GM19455 (cell line): Measurements from ENCODE around the gene NIT1.
A peak's percentile ranks its signal among the peaks of the same experiment; 100 is the strongest.
"Not testable (repeated sequence)": the region's sequence is repeated elsewhere in the genome, so short reads cannot be mapped to it uniquely, and the experiment has no call there.

Experiments
- ATAC-seq: cut with Tn5 transposase; IDR thresholded peaks from one replicate; pipeline ENCODE4 v1.9.1; 2021; ENCODE audit not compliant: unreplicated experiment

Gene NIT1

DNA sequence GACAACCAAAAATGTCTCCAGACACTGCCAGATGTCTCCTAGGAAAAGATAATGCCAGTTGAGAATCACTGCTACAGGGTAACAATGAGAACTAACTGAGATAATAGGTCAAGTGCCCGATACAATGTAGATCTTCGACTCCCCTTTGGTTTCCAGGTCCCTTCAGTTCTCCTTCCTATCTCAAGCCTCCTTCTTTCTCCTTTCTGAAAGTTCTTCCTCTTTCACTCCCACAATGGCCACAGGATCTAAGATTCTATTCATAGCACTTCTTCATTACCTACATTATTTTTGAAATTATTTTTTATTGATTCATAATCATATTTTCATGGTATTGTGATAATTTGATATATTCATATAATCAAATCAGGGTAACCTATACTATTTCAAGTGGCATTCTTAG lies 6.4 kb upstream of the NIT1 start:
- no peak for ATAC-seq

DNA sequence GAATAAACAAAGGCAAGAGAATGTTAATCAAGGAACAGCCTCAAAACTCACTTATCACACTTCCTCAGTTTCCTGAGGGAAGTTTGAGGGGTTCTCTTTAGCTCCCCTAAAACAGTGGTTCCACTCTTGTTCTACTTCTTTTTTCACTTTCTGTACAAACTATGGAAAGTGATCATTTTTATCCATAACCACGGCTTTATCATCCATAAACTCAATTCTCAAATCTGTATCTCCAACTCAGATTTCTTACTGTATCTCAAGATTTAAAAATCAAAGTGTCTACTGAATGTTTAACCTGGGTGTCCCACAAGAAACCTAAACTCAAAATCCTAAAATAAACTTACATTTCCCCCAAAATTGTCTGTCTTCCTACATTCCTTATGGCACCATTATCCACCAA lies 4.0 kb upstream of the NIT1 start:
- ATAC-seq = no peak

DNA sequence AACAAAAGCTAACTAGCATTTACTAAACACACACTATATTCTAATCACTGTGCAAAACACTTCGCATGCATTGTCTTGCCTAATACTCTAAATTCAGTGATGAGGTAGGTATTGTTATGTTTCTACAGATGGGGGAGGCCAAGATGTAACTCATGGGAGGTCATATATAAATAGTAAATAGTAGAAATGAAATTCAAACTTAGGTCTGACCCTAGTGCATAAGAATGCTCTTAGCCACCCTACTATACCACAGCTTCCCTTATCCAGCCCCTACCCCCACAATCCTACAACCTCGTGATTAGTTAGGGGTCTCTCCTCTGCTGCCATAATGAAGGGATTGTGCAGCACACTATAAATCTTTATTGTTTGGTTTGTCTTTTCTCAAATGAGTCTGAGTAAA lies 3.3 kb upstream of the NIT1 start:
- ATAC-seq = no peak

DNA sequence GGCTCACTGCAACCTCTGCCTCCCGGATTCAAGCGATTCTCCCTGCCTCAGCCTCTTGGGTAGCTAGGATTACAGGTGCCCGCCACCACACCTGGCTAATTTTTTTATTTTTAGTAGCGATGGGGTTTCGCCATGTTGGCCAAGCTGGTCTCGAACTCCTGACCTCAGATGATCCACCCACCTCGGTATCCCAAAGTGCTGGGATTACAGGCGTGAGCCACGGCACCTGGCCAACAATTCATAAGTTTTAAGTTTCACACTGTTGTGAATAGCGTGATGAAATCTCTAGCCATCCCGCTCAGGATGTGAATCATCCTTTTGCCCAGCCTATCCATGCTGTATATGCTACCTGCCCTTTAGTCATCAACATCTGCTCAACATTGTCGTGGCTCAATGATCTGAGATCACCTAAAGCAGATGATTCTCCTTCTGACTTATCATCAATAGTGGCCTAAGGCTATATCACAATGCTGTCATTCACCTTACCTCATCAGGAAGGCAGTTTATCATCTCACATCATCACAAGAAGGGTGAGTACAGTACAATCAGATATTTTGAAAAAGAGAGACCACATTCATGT lies 2.7 kb upstream of the NIT1 start:
- ATAC-seq = no peak

DNA sequence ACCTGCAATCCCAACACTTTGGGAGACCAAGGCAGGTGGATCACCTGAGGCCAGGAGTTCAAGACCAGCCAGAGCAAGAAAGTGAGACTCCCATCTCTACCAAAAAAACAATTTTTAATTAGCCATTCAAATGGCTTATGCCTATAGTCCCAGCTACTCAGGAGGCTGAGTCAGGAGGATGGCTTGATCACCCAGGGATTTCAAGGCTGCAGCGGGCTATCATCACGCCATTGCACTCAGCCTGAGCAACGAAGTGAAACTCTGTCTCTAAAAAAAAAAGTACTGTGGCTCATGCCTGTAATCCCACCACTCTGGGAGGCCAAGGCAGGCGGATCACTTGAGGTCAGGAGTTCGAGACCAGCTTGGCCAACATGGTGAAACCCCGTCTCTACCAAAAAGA lies 1.9 kb upstream of the NIT1 start:
- ATAC-seq = not testable (repeated sequence)

DNA sequence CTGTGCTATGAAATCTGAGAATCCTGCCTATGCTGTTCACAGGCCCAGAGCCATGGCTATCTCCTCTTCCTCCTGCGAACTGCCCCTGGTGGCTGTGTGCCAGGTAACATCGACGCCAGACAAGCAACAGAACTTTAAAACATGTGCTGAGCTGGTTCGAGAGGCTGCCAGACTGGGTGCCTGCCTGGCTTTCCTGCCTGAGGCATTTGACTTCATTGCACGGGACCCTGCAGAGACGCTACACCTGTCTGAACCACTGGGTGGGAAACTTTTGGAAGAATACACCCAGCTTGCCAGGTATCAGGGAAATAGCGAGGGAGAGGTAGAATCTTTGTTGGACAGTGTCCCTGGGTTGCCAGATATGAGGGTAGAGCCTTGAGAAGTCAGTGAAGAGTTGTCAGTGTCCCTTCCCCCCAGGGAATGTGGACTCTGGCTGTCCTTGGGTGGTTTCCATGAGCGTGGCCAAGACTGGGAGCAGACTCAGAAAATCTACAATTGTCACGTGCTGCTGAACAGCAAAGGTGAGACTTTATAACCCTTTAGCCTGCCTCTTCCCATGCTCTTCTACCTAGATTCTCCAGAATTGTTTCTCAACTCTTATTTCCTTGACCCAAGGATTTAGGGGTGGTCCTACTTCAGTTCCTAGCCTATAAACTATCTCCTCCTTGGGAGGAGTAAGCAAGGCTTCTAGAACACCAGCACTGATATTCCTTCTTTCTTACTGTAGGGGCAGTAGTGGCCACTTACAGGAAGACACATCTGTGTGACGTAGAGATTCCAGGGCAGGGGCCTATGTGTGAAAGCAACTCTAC lies 1.4 kb downstream of the NIT1 start:
- ATAC-seq = no peak

DNA sequence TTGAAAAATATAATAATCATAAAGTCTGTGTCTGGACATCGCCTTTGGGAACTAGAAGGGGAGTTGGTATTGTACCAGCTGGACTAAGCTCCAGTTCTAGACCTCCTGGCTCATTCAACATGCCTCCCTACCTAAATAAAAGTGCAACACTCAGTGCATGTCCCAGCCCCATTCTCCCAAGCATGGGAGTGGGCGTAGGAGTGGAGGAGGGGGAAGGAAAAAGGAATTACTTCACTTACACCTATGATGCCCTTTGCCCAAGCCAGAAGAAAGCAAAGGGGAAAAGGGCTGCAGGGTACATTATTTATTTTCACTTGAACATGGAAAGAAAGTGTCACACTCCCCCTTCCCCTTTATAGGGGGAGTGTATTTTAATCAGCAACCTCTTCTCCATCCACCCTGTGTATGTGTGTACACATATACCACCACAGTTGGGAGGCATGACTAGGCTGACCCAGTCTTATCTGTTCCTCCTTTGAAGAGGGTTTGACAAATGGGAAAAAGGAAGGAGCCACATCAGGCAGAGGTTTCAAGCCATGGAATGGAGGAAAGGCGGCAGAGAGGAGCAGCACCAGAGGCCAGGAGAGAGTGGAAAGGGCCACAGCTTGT lies 3.2 kb downstream of the NIT1 start:
- ATAC-seq = no peak

DNA sequence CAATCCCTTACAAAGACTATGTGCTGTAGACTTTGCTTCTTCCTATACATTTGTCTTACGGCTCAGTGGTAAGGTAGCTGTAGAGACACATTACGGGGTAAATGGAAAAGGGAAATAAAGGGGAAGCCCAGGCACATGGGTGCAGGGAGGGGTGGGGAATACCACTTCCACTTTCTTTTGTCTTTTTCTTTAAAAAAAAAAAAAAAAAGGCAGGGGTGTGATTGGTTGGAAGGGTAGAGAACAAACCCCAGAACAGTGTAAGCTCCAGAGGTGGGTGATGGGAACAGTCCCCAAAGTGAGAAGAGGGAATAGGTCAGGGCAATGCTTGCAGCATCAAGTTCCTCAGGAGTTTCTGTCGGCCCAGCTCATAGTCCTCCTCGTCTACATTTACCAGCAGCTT lies 3.9 kb downstream of the NIT1 start:
- no peak for ATAC-seq

DNA sequence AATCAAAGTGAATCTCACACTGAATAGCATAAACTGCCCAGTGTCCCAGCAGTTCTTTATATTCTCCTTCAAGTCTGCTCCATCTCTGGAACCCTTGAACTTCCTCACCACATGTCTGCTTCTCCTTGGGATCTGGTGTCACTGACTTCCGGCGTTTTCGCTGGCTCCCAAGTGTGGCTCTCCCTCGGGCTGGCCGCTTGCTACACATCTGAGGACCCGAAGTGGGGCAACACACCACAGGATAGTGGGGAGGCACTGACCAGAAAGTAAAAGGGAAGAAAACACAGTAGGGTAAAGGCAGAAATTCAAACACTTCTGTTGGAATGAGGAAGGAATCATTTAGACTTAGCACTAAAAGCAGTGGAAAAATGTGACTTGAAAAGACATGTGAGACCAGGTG lies 5.1 kb downstream of the NIT1 start:
- no peak for ATAC-seq

DNA sequence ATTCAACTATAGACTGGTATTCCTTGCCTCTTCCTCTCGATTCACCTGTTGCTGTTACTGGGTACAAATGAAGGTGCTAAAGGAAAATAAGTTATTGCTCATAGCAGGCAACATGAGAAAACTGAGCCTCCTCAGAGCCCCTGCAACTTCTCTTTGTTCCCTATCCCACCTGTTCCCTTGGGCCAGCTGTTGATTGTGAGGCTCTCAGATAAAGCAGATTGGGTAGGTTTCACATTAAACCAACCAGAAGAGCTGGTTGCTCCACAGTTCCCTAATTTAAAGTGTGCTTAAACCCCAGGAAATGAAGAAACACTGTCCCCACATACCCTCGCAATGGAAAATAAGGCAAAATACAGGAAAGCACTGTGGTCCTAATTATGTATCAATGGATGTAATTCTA lies 9.7 kb downstream of the NIT1 start:
- no peak for ATAC-seq

DNA sequence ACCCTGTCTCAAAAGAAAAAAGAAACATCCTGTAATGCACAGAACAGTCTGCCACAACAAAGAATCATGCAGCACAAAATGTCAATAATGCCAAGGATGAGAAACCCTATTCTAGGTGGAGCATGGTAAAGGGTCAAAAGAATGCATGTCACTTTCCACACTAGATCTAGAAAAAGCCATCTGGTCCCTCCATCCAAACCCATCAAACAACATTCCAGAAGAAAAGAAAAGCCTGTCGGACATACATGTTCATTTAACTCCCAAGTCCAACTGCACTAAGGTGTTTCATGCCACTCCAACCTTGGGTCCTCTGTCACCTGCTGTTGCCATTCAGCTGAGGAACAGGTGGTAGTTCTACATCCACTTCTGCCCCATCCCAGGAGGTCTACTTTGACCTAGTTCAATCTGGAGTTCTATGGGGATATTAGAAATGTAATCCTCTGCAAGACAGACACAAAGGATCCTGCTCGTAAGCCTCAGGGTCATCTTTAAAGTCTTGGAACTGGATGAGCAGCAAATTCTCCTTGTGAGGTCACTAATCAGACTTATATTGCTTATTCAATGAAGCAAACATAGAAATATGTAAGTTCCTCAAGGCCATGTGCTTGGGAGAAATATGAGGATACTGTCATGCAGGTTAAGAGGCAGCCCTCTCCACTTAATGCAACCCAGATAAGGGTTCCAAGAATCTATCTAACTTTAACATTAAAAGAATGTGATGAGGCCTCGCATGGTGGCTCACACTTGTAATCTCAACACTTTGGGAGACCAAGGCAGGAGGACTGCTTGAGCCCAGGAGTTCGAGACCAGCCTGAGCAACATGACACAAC lies 10.9 kb downstream of the NIT1 start:
- no peak for ATAC-seq

DNA sequence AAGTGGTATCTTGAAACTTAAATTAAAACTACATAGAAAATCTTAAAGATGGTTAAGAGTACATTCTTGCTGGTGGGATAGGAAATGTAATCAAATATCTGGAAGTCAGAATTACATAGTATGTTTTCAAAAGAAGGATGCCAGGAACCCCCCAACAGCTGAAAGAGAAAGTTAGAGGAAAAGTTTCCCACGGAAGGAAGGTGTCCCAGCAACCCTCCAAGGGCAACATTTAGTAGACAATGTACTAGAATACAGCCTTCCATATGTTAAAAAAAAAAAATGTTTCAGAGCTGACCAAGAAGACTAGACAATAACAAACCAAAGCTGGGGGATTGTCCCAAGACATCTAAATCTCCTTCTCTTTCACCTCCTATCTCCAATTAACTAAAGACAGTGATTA lies 12.4 kb downstream of the NIT1 start:
- no peak for ATAC-seq

DNA sequence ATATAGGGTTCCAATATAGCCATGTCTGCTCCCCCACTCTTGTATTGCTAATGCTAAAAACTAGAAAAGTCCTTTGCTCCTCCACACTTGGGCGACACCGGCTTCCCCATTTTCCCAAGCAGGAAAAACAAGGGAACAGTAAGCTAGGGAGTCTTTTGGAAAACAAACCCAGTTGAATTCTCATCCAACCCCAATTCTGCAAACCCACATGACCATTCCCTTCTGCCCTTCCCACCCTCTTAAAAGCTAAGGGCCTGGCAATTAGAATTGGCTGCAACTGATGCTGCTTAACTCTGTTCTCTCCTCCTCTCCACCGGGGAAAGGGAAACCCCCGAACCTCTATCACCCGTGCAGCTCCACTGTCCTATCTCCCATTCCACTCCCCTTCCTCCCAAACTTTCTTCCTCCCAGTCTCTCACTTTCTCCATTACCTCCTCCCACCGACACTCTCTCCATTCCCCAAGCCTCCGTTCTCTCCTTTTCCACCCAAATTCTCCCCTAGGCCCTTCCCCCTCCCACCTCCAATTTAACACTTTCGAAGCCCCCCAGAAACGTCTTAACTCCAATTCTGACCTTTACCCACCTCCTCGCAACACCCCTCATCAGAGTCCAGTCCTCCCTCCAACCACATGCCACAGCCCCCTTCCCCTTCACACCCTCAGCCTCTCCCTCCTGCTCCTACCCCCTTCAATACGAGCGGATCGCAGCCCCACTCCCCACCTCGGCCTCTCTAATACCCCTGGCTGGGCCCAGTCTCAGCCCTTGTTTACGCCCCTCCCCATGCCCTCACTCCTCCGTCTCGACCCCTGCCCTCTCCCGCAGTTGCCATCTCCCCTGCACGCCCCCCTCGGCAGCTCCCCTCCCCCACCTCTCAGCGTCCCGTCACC lies 13.9 kb downstream of the NIT1 start:
- ATAC-seq = peak; percentile 3

DNA sequence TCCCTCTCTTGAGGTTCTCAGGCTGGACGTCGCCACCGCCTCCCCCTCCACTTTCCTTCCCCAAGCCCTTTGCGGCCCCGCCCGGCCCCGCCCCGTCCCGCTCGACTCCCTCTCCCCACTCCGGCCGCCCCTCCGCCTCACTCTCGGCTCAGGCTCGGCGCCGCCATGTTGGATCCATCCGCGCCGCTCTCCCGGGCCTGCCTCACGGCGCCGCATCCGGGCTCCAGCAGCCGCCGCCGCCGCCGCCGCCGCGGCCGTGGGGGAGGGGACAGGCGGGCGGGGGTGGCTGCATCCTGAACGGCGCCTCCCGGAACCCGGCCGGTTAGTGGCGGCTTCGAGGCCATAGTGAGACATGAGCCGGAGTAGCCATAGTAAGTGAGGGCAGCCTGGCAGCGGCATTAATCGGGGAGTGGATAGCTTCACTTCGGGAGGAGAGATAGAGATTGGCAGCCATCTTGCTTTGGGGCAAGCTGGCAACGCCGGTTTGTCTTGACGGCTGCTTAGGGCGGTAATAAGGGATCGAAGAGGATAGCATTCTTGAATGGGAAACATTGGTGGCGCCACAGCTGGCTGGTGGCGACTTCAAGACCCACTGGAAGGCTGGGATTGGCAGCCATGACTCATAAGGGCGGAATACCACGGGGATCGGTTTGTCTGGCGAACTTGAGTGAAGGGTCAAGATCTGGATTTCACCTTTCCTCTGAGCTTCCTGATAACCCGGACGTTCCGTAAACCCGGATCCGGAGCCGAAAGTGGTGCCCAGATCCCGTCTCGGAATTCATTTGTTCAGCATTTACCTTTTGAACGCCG lies 14.7 kb downstream of the NIT1 start, which contains the start of gene DEDD:
DEDD (minus strand) TSS at position 258 of the 810 bp plus-strand sequence. CDS start 8,205 bp downstream, outside the sequence.
- peak; percentile 92 for ATAC-seq

DNA sequence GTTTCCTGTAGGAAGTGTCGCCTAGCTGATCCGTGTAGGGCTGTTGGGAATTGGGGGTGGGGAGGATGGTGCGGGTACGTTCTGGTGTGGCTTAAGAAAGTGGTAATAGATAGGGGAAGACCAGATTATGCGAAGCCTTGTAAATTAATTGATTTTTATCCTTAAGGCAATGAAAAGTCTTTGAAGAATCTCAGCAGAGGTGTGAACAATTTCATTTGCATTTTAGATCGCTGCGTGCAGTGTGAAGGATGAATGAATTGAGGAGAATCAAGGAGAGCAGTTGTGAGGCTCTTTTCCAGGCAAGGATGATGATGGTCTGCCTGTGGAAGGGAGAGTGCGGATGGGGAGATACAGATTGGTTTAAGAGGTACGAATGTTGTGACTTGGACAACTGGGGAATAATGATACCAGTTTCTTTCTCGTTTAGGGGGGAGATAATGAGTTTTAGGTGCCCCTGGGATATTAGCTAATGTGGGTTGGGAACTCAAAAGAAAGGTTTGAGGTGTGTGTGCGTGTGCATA lies 15.4 kb downstream of the NIT1 start:
- ATAC-seq = no peak

DNA sequence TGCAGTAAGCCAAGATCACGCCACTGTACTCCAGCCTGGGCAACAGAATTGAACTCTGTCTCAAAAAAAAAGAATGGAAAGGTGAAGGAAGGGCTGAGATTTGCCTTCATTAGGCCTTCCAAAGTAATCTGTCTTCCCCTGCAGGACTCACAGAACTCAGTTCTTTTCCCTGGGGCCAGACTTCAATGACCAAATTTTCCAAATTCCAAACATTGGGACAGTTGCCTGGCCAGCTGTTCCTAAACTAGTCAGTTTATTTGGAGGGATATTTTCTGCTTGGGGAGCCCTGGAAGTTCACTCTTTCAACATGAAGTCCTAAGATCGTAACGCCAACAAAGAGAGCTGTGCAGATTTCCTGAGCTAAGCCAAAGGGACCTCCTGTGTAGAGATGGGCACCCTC lies 20.0 kb downstream of the NIT1 start:
- no peak for ATAC-seq

DNA sequence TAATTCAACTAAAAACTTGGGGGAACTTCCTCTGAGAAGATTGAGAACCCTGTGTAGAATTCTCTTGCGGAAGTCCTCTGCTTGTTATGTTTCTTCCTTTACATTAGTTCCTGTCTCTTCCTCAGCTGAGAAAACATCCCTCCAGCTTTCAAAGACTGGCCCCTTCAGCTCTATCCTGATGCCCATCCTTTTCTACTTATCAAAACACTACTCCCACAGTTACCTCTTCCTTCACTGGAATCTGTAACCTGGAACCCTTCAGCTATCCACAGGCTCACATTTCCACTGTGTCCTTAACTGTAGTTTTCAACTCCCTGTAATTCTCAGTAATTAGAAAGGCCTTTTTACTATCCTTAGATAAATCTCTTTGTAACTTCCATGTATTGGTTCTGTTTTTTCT lies 20.5 kb downstream of the NIT1 start:
- ATAC-seq = no peak

DNA sequence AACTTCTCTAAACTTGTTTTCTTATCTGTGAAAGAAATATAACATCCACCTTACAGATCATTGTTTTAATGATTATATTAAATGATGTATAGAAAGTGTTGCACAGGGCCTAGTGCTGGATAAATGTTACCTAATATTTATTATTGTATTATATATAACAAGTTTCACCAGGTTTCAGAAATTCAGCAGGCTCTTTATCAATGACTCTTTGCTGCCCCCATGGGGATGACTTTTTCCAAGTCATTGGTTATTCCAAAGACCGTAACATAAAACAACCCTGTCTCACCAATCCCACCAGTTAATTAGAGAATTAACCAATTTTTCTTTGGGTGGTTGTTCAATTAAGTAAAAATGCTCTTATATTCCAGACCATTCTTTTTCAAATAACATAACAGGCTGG lies 21.9 kb downstream of the NIT1 start:
- no peak for ATAC-seq

DNA sequence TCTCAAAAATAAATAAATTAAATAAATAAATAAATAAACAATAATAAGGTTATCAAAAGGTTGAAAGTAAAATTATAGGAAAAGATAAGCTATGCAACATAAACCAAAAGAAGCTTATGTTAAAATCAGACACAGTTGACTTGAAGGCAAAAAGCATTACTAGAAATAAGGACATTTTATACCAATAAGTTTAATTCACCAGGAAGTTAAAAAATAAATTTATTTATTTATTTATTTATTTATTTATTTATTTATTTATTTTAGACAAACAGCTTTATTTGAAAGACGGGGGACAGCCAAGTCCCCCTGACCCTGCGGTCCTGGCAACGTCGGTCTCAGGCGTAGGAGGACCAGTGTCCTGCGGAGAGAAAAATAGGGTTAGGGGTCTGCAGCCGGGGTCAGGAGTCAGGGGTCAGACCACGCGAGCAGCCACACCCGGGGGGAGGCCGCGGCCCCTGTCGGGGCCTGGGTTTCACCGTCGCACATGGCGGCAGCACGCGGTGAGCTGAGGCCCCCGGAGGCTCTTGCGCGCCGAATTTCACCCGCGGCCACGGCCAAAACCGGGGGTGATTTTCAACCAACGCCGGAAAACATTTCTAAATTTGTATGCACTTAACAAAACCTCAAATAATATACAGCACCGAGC lies 23.0 kb downstream of the NIT1 start:
- ATAC-seq = no peak
